IMR-90 (cell line): Measurements from ENCODE around the gene SPANXN5.

Experiments used
- BHLHE40 ChIP-seq: fragments of 150-350 bp; IDR thresholded peaks from 2 replicates; pipeline ENCODE4 v1.6.1; 2016; ENCODE audit warnings: mild to moderate bottlenecking, low read depth, low read length
- CEBPB ChIP-seq: IDR thresholded peaks from 2 replicates; pipeline ENCODE4 v1.6.1; 2012; ENCODE audit warnings: low read depth, low read length, improper control_type of control experiment
- FOS ChIP-seq: fragments of 150-350 bp; IDR thresholded peaks from 2 replicates; pipeline ENCODE4 v1.6.1; 2016; ENCODE audit warnings: low read depth, low read length
- MAFK ChIP-seq: IDR thresholded peaks from 2 replicates; pipeline ENCODE4 v1.6.1; 2012; ENCODE audit warnings: low read depth, low read length, improper control_type of control experiment
- POLR2A ChIP-seq: IDR thresholded peaks from 2 replicates; pipeline ENCODE4 v1.6.1; 2012; ENCODE audit warnings: mild to moderate bottlenecking, low read depth, low read length
- RAD21 ChIP-seq: IDR thresholded peaks from 2 replicates; pipeline ENCODE4 v1.6.1; 2012; ENCODE audit warnings: low read length, improper control_type of control experiment
- RCOR1 ChIP-seq: IDR thresholded peaks from 2 replicates; pipeline ENCODE4 v1.6.1; 2012; ENCODE audit warnings: mild to moderate bottlenecking, low read length, improper control_type of control experiment; ENCODE audit not compliant: insufficient replicate concordance
- RFX5 ChIP-seq: IDR thresholded peaks from 2 replicates; pipeline ENCODE4 v1.8.0; 2012; ENCODE audit warnings: low read depth, mild to moderate bottlenecking, low read length, moderate library complexity
- TF ChIP-seq, protein P1 (sequence below): conservative IDR thresholded peaks from 2 replicates; pipeline ENCODE4 v1.5.1; 2012; ENCODE audit warnings: mild to moderate bottlenecking, low read depth, low read length, improper control_type of control experiment
- TF ChIP-seq, protein P2 (sequence below): fragments of 150-350 bp; IDR thresholded peaks from 2 replicates; pipeline ENCODE4 v1.6.1; 2017; ENCODE audit warnings: mild to moderate bottlenecking, antibody characterized with exemption, low read length, low read depth

- TF ChIP-seq FOS (no peak), CEBPB (no peak), POLR2A (no peak), RAD21 (no peak), RFX5 (no peak), BHLHE40 (no peak), RCOR1 (no peak), MAFK (no peak)
- TF ChIP-seq, protein P1, sequence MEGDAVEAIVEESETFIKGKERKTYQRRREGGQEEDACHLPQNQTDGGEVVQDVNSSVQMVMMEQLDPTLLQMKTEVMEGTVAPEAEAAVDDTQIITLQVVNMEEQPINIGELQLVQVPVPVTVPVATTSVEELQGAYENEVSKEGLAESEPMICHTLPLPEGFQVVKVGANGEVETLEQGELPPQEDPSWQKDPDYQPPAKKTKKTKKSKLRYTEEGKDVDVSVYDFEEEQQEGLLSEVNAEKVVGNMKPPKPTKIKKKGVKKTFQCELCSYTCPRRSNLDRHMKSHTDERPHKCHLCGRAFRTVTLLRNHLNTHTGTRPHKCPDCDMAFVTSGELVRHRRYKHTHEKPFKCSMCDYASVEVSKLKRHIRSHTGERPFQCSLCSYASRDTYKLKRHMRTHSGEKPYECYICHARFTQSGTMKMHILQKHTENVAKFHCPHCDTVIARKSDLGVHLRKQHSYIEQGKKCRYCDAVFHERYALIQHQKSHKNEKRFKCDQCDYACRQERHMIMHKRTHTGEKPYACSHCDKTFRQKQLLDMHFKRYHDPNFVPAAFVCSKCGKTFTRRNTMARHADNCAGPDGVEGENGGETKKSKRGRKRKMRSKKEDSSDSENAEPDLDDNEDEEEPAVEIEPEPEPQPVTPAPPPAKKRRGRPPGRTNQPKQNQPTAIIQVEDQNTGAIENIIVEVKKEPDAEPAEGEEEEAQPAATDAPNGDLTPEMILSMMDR, result no peak
- TF ChIP-seq, protein P2, sequence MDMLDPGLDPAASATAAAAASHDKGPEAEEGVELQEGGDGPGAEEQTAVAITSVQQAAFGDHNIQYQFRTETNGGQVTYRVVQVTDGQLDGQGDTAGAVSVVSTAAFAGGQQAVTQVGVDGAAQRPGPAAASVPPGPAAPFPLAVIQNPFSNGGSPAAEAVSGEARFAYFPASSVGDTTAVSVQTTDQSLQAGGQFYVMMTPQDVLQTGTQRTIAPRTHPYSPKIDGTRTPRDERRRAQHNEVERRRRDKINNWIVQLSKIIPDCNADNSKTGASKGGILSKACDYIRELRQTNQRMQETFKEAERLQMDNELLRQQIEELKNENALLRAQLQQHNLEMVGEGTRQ, result no peak
Measured at GRCh38 chrX:52824608-52825007, 27.4 kb upstream of the SPANXN5 start.
